Liver (tissue), 9 donors: ENCODE data around the gene C11orf68. TPM values are rescaled to one million over a fixed set of nuclear protein-coding genes. Genes with fewer than 3 reads are reported as not detected.

Experiments
- DNase-seq: peaks from one replicate; pipeline ENCODE4 v3.0.0-alpha.2; 2017; ENCODE audit warnings: low spot score
- H3K27ac ChIP-seq, 2 donors: one replicate each; pipeline ENCODE4 v1.7.0; 2013; ENCODE audit warnings: inconsistent platforms in 2 of 2, low read length in 2 of 2, control low read depth in 1 of 2, low read depth in 1 of 2, mild to moderate bottlenecking in 1 of 2
- H3K27me3 ChIP-seq, 4 donors: one replicate each; pipeline versions ENCODE4 v1.6.1 to v1.7.0; 2013; ENCODE audit warnings: low read length in 3 of 4, inconsistent platforms in 1 of 4, mild to moderate bottlenecking in 1 of 4, moderate library complexity in 1 of 4; ENCODE audit not compliant: control insufficient read depth in 4 of 4, insufficient read depth in 4 of 4
- H3K36me3 ChIP-seq, 4 donors: one replicate each; pipeline versions ENCODE4 v1.6.1 to v1.7.0; 2013; ENCODE audit warnings: low read length in 3 of 4, mild to moderate bottlenecking in 3 of 4, low read depth in 1 of 4, moderate library complexity in 1 of 4; ENCODE audit not compliant: control insufficient read depth in 4 of 4, insufficient read depth in 3 of 4
- H3K4me1 ChIP-seq, 4 donors: one replicate each; pipeline versions ENCODE4 v1.6.1 to v1.7.0; 2013; ENCODE audit warnings: low read length in 3 of 4, mild to moderate bottlenecking in 3 of 4, moderate library complexity in 1 of 4; ENCODE audit not compliant: control insufficient read depth in 4 of 4, insufficient read depth in 4 of 4
- H3K4me3 ChIP-seq, 3 donors: one replicate each; pipeline versions ENCODE4 v1.6.1 to v1.7.0; 2013; ENCODE audit warnings: low read length in 3 of 3, control low read depth in 1 of 3, low read depth in 1 of 3, mild to moderate bottlenecking in 1 of 3
- H3K9ac ChIP-seq, 2 donors: one replicate each; pipeline ENCODE4 v1.7.0; 2013; ENCODE audit warnings: low read length in 2 of 2, mild to moderate bottlenecking in 2 of 2, moderate library complexity in 2 of 2, control low read depth in 1 of 2, low read depth in 1 of 2
- H3K9me3 ChIP-seq, 4 donors: one replicate each; pipeline versions ENCODE4 v1.6.1 to v1.7.0; 2013; ENCODE audit warnings: low read length in 3 of 4; ENCODE audit not compliant: control insufficient read depth in 4 of 4
- EGR1 ChIP-seq, 2 donors: IDR thresholded peaks; 2 replicates each; pipeline ENCODE4 v1.6.1; 2016 to 2018; ENCODE audit warnings: antibody characterized with exemption in 2 of 2, low read depth in 2 of 2
- FOXA1 ChIP-seq: IDR thresholded peaks from 2 replicates; pipeline ENCODE4 v1.6.1; 2016; ENCODE audit warnings: antibody characterized with exemption
- FOXA2 ChIP-seq: IDR thresholded peaks from 2 replicates; pipeline ENCODE4 v1.6.1; 2016; ENCODE audit warnings: antibody characterized with exemption
- GABPA ChIP-seq, 2 donors: IDR thresholded peaks in 1 of 2; conservative IDR thresholded peaks in 1 of 2; 2 replicates each; pipeline ENCODE4 v1.6.1; 2016; ENCODE audit warnings: antibody characterized with exemption in 2 of 2, mild to moderate bottlenecking in 1 of 2, moderate library complexity in 1 of 2
- HNF4A ChIP-seq, 2 donors: conservative IDR thresholded peaks; 2 replicates each; pipeline ENCODE4 v1.6.1; 2016; ENCODE audit warnings: antibody characterized with exemption in 2 of 2, mild to moderate bottlenecking in 2 of 2
- HNF4G ChIP-seq: IDR thresholded peaks from 2 replicates; pipeline ENCODE4 v1.6.1; 2016; ENCODE audit warnings: antibody characterized with exemption
- RAD21 ChIP-seq, 2 donors: IDR thresholded peaks; 2 replicates each; pipeline ENCODE4 v1.6.1; 2016; ENCODE audit warnings: antibody characterized with exemption in 2 of 2, mild to moderate bottlenecking in 2 of 2
- RXRA ChIP-seq, 2 donors: IDR thresholded peaks; 2 replicates each; pipeline ENCODE4 v1.6.1; 2017 to 2018; ENCODE audit warnings: antibody characterized with exemption in 2 of 2, mild to moderate bottlenecking in 1 of 2
- WGBS: extraction: QIAGEN DNeasy Blood & Tissue Kit; methylation state at CpG from one replicate; pipeline ENCODE4 v1.1.7; 2013; 5-methylcytosine and 5-hydroxymethylcytosine counted together
- polyA plus RNA-seq, 2 donors: library from polyadenylated mRNA; stranded (reverse) in 1 of 2; unstranded in 1 of 2; fragments of 200-250 nt in 1 of 2; fragments of >200 nt in 1 of 2; fragmentation: Nextera tagmentation in 1 of 2; extraction: Ambion mirVana in 1 of 2; gene quantifications; one replicate each; pipeline versions ENCODE4 v1.2.1 to v1.2.3, GENCODE V29; 2013 to 2015
- total RNA-seq, 2 donors: library from RNA; depleted of rRNA; stranded (reverse); fragments of >200 nt; gene quantifications; one replicate each; pipeline ENCODE4 v1.2.3, GENCODE V29; 2014
- TF ChIP-seq, protein P1 (sequence below): IDR thresholded peaks from 2 replicates; pipeline ENCODE4 v1.6.1; 2016; ENCODE audit warnings: antibody characterized with exemption, mild to moderate bottlenecking
- TF ChIP-seq, protein P2 (sequence below): IDR thresholded peaks from 2 replicates; pipeline ENCODE4 v1.6.1; 2016; ENCODE audit warnings: antibody characterized with exemption
- donor health status: healthy.
- donor health status: healthy.
- donor health status: healthy.
- donor health status: healthy.
- donor health status: healthy.

Gene C11orf68
- total and polyA plus RNA-seq, 4 donors = 4.4 to 15.4 (median 11.2) TPM

DNA sequence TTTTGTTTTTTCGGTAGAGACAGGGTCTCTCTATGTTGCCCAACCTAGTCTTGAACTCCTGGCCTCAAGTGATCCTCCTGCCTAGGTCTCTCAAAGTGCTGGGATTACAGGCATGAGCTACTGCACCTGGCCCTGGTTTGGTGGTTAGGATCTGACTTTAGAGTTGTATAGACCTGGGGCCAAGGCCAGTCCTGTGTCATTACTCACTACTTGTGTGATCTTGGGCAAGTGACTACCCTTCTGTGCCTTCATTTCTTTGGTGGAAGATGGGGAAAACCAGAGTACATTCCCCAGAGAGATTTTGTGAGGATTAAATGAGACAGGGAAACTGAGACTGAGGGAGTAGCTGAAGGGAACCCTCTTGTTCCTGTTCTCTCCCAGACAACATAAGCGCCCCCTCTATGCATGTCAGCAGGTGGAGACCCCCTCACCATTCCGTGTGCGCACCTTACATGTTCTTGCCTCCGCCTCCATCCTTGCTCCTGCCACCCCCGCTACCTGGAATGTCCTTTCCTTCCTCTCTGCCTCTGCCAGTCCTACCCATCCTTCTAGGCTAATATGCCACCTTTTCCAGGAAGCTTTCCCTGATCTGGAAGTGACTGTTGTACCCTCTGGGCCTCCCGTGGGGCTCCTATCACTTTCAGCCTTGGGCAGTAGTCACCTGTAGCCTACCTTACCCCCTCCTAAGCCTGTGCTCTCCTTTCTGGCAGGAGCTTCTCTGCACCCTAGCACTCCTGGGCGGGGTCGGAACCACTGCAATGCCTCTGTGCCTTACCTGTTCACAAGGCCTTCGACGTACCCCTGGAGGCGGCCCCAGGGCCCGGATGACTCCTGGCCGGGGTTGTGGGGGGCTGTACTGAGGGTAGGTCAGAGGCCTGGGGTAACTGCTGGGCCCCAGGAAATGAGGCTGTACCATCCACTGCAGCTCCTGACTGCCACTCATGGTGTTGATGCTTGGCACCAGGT is 22.5 kb downstream of the C11orf68 start:
- 93% methylated on average over 14 of the region's 14 CpGs for WGBS
- no peak overlapping the region for H3K9ac ChIP-seq
- peaks cover 0 to 1% (median 0%) of the 10 kb centered on the region in 4 donors for H3K36me3 ChIP-seq
- H3K9me3 ChIP-seq = no peaks in the 10 kb centered on the region
- H3K27me3 ChIP-seq = no peaks in the 10 kb centered on the region
- H3K27ac ChIP-seq = no peak overlapping the region
- no peak overlapping the region for H3K4me3 ChIP-seq
- TF ChIP-seq, protein P1, sequence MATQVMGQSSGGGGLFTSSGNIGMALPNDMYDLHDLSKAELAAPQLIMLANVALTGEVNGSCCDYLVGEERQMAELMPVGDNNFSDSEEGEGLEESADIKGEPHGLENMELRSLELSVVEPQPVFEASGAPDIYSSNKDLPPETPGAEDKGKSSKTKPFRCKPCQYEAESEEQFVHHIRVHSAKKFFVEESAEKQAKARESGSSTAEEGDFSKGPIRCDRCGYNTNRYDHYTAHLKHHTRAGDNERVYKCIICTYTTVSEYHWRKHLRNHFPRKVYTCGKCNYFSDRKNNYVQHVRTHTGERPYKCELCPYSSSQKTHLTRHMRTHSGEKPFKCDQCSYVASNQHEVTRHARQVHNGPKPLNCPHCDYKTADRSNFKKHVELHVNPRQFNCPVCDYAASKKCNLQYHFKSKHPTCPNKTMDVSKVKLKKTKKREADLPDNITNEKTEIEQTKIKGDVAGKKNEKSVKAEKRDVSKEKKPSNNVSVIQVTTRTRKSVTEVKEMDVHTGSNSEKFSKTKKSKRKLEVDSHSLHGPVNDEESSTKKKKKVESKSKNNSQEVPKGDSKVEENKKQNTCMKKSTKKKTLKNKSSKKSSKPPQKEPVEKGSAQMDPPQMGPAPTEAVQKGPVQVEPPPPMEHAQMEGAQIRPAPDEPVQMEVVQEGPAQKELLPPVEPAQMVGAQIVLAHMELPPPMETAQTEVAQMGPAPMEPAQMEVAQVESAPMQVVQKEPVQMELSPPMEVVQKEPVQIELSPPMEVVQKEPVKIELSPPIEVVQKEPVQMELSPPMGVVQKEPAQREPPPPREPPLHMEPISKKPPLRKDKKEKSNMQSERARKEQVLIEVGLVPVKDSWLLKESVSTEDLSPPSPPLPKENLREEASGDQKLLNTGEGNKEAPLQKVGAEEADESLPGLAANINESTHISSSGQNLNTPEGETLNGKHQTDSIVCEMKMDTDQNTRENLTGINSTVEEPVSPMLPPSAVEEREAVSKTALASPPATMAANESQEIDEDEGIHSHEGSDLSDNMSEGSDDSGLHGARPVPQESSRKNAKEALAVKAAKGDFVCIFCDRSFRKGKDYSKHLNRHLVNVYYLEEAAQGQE = no peak
- TF ChIP-seq HNF4G (no peak), RXRA (IDR thresholded peaks at IDR 0.05) (no peak), HNF4A (conservative IDR thresholded peaks at IDR 0.05) (no peak), GABPA (IDR thresholded peaks at IDR 0.05 in 1 of 2, conservative IDR thresholded peaks at IDR 0.05 in 1 of 2) (no peak)
- H3K4me1 ChIP-seq = peaks cover 0 to 26% (median 14%) of the 10 kb centered on the region in 4 donors
- no peak for DNase-seq

DNA sequence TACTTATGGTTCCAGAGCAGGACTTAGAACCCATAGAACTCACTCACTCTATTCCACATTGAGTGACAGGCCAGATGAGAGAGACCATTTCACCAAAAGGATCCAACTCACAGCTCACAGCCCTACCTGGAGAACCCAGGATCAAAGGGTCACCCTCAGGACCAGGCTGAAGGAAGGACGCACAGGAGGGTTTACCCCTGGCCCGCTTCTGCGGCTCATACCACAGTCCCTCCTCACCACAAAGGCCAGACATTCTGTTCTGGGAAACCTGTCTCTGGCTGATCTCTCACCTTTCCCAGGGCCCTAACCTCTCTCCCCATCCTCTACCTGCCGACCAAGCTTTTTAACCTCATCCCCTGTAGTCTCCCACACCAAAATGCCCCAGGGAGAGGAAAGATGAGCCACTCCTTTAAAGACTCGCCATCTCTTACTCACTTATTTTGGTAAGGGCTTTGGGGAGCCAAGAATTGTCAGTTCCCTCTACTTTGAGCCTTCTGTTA is 23.3 kb downstream of the C11orf68 start:
- no peak overlapping the region for H3K4me3 ChIP-seq
- H3K9ac ChIP-seq = no peak overlapping the region
- no peak overlapping the region for H3K27ac ChIP-seq
- no peaks in the 10 kb centered on the region for H3K9me3 ChIP-seq
- peaks cover 0 to 32% (median 19%) of the 10 kb centered on the region in 4 donors for H3K4me1 ChIP-seq
- H3K27me3 ChIP-seq = no peaks in the 10 kb centered on the region
- peaks cover 0 to 1% (median 0%) of the 10 kb centered on the region in 4 donors for H3K36me3 ChIP-seq
- DNase-seq = no peak
- WGBS = 93% methylated on average over 5 of the region's 5 CpGs
- TF ChIP-seq FOXA2 (no peak), FOXA1 (no peak), RAD21 (IDR thresholded peaks at IDR 0.05) (no peak), GABPA (IDR thresholded peaks at IDR 0.05 in 1 of 2, conservative IDR thresholded peaks at IDR 0.05 in 1 of 2) (no peak), EGR1 (IDR thresholded peaks at IDR 0.05; ENCODE audit: low read depth in 2 of 2) (no peak)
- TF ChIP-seq, protein P2, sequence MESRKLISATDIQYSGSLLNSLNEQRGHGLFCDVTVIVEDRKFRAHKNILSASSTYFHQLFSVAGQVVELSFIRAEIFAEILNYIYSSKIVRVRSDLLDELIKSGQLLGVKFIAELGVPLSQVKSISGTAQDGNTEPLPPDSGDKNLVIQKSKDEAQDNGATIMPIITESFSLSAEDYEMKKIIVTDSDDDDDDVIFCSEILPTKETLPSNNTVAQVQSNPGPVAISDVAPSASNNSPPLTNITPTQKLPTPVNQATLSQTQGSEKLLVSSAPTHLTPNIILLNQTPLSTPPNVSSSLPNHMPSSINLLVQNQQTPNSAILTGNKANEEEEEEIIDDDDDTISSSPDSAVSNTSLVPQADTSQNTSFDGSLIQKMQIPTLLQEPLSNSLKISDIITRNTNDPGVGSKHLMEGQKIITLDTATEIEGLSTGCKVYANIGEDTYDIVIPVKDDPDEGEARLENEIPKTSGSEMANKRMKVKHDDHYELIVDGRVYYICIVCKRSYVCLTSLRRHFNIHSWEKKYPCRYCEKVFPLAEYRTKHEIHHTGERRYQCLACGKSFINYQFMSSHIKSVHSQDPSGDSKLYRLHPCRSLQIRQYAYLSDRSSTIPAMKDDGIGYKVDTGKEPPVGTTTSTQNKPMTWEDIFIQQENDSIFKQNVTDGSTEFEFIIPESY = no peak
